Skeletal muscle cell (primary cell): Measurements from ENCODE around the gene TRDMT1.

ENCODE experiments used
- DNase-seq: peaks from one replicate; pipeline ENCODE4 v3.0.0-alpha.2; 2010; ENCODE audit warnings: low read depth
- H3K4me3 ChIP-seq: 2 replicates; pipeline ENCODE4 v1.5.1; 2011; ENCODE audit warnings: low read depth, mild to moderate bottlenecking, control low read depth, low read length, moderate library complexity

TRDMT1 gene

GRCh38 chr10:17145239-17145638, 56.2 kb downstream of the TRDMT1 start:
- DNase-seq = no peak

GRCh38 chr10:17144757-17145156, 56.7 kb downstream of the TRDMT1 start:
- DNase-seq = no peak

More at GRCh38 chr10:17145239-17145638, 56.2 kb downstream of the TRDMT1 start:
- no peak overlapping the region for H3K4me3 ChIP-seq

GRCh38 chr10:17144032-17144431, 57.4 kb downstream of the TRDMT1 start:
- no peak for DNase-seq

More at GRCh38 chr10:17144757-17145156, 56.7 kb downstream of the TRDMT1 start:
- no peak overlapping the region for H3K4me3 ChIP-seq

DNA sequence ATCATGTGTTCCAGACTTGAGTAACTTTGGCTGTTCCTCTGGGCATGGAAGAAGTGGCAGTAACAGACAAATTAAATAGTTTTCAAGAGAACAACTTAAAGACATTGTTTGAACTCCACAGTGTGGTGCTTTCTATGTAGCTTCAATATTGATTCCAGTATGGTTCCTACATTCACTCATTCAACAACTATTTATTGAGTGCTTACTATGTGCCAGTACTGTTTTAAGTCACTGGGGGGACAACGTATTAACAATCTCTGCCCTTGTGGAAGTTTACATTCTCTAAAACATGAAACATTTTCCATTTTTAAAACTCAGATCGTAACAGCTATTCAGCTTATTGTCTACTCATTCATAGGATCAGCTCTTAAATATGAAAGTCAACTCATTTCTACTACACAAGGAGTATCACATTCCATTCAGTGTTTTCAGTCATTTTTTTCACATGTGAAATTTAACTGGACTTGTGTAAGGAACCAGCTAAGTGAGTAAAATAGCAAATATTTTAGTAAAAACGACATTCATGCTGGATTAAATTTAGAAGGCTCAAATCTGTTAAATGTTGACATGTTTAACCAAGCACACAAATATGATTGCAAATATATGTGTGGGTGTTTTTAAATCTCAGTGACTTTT, 58.3 kb downstream of the TRDMT1 start:
- H3K4me3 ChIP-seq = no peak overlapping the region
- no peak for DNase-seq

More at GRCh38 chr10:17144032-17144431, 57.4 kb downstream of the TRDMT1 start:
- no peak overlapping the region for H3K4me3 ChIP-seq

DNA sequence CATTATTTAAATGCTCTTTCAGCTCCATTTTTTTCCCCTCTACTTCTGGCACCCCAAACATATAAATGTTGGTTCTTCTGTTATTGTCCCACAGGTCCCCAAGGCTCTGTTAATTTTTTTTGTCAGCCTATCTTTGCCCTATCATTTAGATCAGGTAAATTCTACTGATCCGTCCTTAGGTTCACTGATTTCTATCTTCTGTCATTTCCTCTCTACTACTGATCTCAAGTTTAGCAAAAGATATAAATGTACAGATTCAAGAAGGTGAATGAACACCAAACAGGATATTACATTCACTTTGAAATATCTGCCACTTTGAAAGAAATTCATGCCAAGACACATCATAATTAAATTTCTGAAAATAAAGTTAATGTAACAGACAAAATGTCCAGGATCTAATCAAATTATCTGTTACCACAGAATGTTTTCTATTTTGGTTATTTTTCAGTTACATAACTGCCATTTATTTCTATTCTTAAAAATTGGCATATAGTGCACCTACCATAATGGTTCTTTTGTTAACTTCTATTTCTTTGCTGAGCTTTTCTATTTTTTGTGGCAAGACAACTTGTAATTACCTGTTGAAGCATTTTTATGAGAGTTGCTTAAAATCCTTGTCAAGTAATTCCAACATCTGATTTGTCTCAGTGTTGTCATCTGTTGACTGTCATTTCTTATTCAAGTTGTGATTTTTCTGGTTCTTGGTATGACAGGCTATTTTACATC, 59.8 kb downstream of the TRDMT1 start:
- no peak overlapping the region for H3K4me3 ChIP-seq
- DNase-seq = no peak

DNA sequence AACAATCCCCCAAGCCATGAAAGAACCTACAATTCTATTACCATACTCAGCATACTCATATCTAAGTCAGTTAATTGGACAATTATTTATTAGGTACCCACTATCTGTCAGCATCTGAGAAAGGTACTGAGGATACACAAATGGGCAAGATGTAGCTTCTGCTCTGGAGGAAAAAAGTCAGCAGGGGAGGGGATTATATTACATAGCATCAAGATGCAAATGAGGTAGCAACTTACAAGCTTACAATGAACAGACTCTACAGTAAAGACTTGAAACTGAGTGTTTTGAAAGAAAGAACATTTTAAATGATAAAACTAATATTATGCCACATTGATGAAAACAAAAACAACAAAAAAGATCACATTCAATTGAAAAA, 61.1 kb downstream of the TRDMT1 start:
- H3K4me3 ChIP-seq = no peak overlapping the region
- DNase-seq = no peak

- no peak for DNase-seq
- H3K4me3 ChIP-seq = no peak overlapping the region
These were observed 62.9 kb downstream of the TRDMT1 start for GRCh38 chr10:17138460-17139042.

DNA sequence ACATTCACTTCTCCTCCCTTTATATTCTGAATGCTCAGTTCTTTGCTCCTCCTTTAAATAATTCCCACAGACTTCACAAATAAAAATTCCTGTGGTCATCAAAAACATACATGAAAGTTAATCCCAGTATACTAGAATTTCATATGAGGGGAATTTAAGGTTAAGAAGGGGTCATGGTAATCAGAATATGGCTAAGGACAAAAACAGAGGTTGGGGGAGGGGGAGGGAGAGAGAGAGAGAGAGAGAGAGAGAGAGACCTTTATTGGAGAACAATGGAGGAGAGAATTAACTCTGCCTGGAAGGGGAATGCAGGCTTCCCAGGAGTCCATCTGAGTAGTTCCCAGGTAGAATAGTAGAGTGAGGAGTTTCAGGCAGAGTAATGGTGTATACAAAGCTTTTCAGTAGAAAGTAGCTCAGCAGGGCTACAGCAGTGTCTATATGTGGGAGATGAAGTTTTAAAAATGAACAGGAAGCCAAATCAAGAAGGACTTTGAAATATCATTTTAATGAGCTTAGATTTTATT, 66.7 kb downstream of the TRDMT1 start:
- no peak overlapping the region for H3K4me3 ChIP-seq
- no peak for DNase-seq

DNA sequence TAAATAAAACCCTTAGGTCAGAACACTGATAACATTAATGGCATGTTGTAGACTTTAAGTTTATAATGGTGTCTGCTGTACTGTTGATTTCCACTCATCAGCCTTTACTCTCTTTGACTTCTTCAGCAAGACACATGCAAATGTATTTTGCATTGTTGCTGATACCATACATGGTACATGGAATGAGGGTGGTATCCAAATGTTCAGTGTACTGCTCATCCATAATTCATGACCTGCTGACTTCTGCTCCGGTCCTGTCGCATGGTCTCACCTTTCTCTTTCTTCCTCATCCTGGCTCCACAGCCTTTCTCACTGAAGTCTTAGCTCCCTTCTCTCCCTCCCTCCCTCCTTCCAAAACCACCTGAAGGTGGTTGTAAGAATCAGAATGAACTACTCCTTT, 67.2 kb downstream of the TRDMT1 start:
- no peak overlapping the region for H3K4me3 ChIP-seq
- no peak for DNase-seq

GRCh38 chr10:17129741-17130140, 71.7 kb downstream of the TRDMT1 start, which contains the start of gene CUBN:
Gene CUBN, minus strand, starts transcription at chr10:17129811. Its CDS starts 46 bp downstream, at chr10:17129765.
- DNase-seq = no peak
- H3K4me3 ChIP-seq = no peak within 1 kb of the TSS

GRCh38 chr10:17128261-17128660, 73.2 kb downstream of the TRDMT1 start:
- no peak for DNase-seq
- no peak overlapping the region for H3K4me3 ChIP-seq

DNA sequence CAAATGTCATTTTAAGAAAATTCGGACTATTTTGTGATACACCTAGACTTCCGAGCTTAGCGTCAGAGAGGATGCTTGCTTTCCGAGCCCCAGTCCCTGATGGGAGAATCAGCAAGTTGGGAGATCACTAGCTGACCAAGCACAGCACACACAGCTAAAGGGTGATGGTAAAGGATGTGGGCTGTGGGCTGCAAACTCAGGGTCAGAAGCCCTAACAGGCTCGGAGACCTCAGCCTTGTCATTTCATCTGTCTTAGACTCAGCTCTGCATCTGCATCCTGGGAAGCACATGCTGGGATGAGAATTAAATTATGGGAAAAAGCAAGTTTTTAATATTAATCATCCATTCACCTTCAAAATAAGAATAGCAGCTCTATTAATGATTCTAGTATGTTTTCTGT, 75.1 kb downstream of the TRDMT1 start:
- H3K4me3 ChIP-seq = no peak overlapping the region
- DNase-seq = no peak

DNA sequence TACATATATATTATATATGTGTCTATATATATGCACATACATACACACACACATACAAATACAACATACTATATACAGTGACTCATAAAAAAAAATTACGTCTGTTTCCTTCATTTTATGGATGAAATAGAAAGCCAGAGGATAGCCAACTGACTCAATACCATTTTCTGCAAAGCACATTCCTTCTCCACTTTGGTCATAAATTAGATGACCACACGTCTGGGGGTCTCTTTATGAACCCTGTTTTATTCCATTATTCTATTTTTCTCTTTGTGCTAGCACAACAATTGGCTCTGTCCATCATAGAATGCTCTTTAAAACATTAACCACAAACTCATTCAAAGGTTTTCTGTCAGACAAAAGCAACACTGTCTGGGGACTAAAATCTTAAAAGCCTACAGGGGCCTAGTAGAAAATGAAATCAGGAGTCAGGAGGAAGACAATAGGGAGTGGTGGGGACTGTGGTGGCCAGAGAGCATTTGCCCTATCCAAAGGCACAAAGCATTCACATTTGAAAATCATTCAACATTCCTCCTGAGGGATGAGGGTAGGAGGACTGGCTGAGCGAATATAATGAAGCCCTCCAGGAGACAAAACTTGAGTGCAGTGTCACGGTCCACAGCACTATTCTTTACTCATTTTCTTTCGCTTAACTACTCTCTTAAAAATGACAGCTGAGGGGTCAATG, 76.1 kb downstream of the TRDMT1 start:
- DNase-seq = peak; percentile 12
- H3K4me3 ChIP-seq = no peak overlapping the region

DNA sequence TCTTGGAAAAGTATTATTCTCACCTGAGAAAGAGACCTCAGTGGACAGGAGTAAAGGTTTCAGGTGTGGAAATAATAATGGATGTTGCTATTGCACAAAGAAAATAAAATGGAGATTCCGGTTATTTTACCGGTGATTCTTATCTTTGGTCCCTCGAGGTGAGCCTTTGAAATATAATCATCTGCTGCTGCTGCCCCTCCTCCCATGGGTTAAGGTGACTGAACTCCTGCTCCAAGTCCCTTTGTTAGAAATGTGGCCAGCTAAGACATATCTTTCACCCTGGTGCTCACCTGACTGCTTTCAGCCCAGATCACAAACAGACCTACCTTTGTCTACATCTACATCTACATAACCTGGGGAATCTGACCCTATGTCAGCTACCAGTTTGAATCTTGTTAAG, 77.5 kb downstream of the TRDMT1 start:
- DNase-seq = no peak
- no peak overlapping the region for H3K4me3 ChIP-seq

- DNase-seq = peak; percentile 36
- no peak overlapping the region for H3K4me3 ChIP-seq
These were observed 78.5 kb downstream of the TRDMT1 start for GRCh38 chr10:17122726-17123661.

DNA sequence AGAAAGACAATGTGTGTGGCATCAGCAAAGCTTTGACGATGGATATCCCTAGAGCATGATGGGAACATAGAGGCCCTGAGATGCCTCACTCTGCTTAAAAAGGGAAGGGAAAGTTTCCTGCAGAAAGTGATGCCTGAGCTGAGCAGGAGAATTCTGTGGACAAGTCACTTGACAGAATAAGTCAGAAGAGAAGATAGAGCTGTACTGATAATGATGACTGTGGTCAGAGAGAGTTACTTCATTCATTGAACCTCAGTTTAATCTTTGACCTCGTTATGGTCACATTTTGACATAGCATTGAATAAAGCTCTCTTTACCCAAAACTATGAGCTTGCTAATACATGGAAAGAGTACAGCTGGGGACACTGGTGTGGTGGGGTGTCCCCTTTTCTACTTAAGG, 79.4 kb downstream of the TRDMT1 start:
- no peak for DNase-seq
- H3K4me3 ChIP-seq = no peak overlapping the region

- H3K4me3 ChIP-seq = no peak overlapping the region
- no peak for DNase-seq
These were observed 80.8 kb downstream of the TRDMT1 start for GRCh38 chr10:17120694-17121093.

DNA sequence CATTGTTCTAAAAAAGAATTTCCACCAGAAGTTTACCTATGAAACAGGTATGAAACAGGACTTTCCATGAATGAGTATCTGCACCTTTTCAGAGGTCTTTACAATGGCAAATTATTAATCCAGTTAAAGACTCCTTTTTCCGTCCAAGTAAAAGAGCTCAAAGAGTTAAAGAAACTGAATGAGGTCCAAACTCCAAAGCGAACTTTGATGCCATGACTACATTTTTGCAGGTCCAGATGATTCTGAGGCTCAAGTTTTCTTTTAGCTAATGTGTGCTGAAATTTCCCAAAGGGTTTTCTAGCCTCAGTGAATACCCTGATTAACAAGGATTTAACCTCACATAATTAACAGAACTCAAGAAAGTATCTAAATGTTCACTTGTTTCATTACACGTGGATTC, 81.6 kb downstream of the TRDMT1 start:
- DNase-seq = no peak
- no peak overlapping the region for H3K4me3 ChIP-seq

GRCh38 chr10:17116193-17116592, 85.3 kb downstream of the TRDMT1 start:
- H3K4me3 ChIP-seq = no peak overlapping the region
- DNase-seq = no peak
